Neural progenitor cell (in vitro differentiated cells): ENCODE data around the gene OSBPL1A. TPM values are rescaled to one million over a fixed set of nuclear protein-coding genes. Genes with fewer than 3 reads are reported as not detected.

ENCODE experiments used
- DNase-seq: peaks from one replicate; pipeline ENCODE4 v3.0.0-alpha.2; 2016; ENCODE audit warnings: low spot score
- H2AFZ ChIP-seq: fragments of 200-600 bp; sonication (generic); replicated peaks from 2 replicates; pipeline ENCODE4 v1.6.1; 2016; ENCODE audit warnings: antibody characterized with exemption
- H3F3A ChIP-seq: fragments of 200-600 bp; sonication (generic); 2 replicates; pipeline ENCODE4 v1.6.1; 2016; ENCODE audit warnings: antibody characterized with exemption, low read depth
- H3K27ac ChIP-seq: fragments of 200-600 bp; sonication (generic); 2 replicates; pipeline ENCODE4 v1.5.1; 2016; ENCODE audit warnings: mild to moderate bottlenecking
- H3K27me3 ChIP-seq: fragments of 200-600 bp; sonication (generic); 2 replicates; pipeline ENCODE4 v1.6.1; 2016; ENCODE audit warnings: mild to moderate bottlenecking, moderate library complexity
- H3K36me3 ChIP-seq: fragments of 200-600 bp; sonication (generic); 2 replicates; pipeline ENCODE4 v1.5.1; 2016
- H3K4me1 ChIP-seq: fragments of 200-600 bp; sonication (generic); 2 replicates; pipeline ENCODE4 v1.6.1; 2016; ENCODE audit warnings: mixed run types
- H3K4me2 ChIP-seq: fragments of 200-600 bp; sonication (generic); 2 replicates; pipeline ENCODE4 v1.6.1; 2016
- H3K4me3 ChIP-seq: fragments of 200-600 bp; sonication (generic); 2 replicates; pipeline ENCODE4 v1.5.1; 2016
- H3K79me2 ChIP-seq: fragments of 200-600 bp; sonication (generic); 2 replicates; pipeline ENCODE4 v1.6.1; 2016; ENCODE audit warnings: low read depth
- H3K9ac ChIP-seq: fragments of 200-600 bp; sonication (generic); 2 replicates; pipeline ENCODE4 v1.6.1; 2016
- H3K9me3 ChIP-seq: fragments of 200-600 bp; sonication (generic); 2 replicates; pipeline ENCODE4 v1.5.1; 2016; ENCODE audit warnings: low read depth
- H4K20me1 ChIP-seq: fragments of 200-600 bp; sonication (generic); 2 replicates; pipeline ENCODE4 v1.6.1; 2016; ENCODE audit warnings: low read depth
- H3K27ac Mint-ChIP-seq: 3 replicates; pipeline ENCODE4 v1.8.0; 2021; ENCODE audit warnings: mixed read lengths
- H3K27me3 Mint-ChIP-seq: 2 replicates; pipeline ENCODE4 v1.8.0; 2022; ENCODE audit warnings: low read depth, mild to moderate bottlenecking, inconsistent platforms, moderate library complexity, mixed read lengths; ENCODE audit not compliant: insufficient read depth
- H3K36me3 Mint-ChIP-seq: 3 replicates; pipeline ENCODE4 v1.8.0; 2021; ENCODE audit warnings: mixed read lengths
- H3K4me1 Mint-ChIP-seq: 3 replicates; pipeline ENCODE4 v1.8.0; 2021; ENCODE audit warnings: mixed read lengths
- H3K4me3 Mint-ChIP-seq: 3 replicates; pipeline ENCODE4 v1.8.0; 2021; ENCODE audit warnings: mild to moderate bottlenecking, moderate library complexity, mixed read lengths
- H3K9me3 Mint-ChIP-seq: 3 replicates; pipeline ENCODE4 v1.8.0; 2020; ENCODE audit warnings: mixed read lengths
- CTCF ChIP-seq: fragments of 200-600 bp; sonication (generic); IDR thresholded peaks from 2 replicates; pipeline ENCODE4 v1.5.1; 2017; ENCODE audit warnings: antibody characterized with exemption, mild to moderate bottlenecking
- EZH2 ChIP-seq: fragments of 200-600 bp; sonication (generic); IDR thresholded peaks from 2 replicates; pipeline ENCODE4 v1.6.1; 2017; ENCODE audit warnings: antibody characterized with exemption, mild to moderate bottlenecking, moderate library complexity
- EZH2phosphoT487 ChIP-seq: fragments of 200-600 bp; sonication (generic); IDR thresholded peaks from 2 replicates; pipeline ENCODE4 v1.6.1; 2017; ENCODE audit warnings: antibody characterized with exemption
- total RNA-seq: library from RNA; depleted of rRNA; stranded (reverse); fragments of >200 nt; gene quantifications from 2 replicates; pipeline ENCODE4 v1.2.3, GENCODE V29; 2015; ENCODE audit warnings: low replicate concordance

OSBPL1A gene
- total RNA-seq, 1 donor from 2014 or later = 75.0 TPM

- Histone ChIP-seq H3K79me2 (no peaks in the 10 kb centered on the region), H3K36me3 (peaks cover 41% of the 10 kb centered on the region), H3K9me3 (no peaks in the 10 kb centered on the region), H3K9ac (no peak overlapping the region), H3K27ac (no peak overlapping the region), H3K4me2 (no peak overlapping the region), H2AFZ (no peak overlapping the region), H4K20me1 (no peaks in the 10 kb centered on the region), H3K4me1 (no peaks in the 10 kb centered on the region), H3F3A (no peaks in the 10 kb centered on the region), H3K27me3 (no peaks in the 10 kb centered on the region), H3K4me3 (no peak overlapping the region)
- H3K4me1 Mint-ChIP-seq = no peaks in the 10 kb centered on the region
- no peaks in the 10 kb centered on the region for H3K27me3 Mint-ChIP-seq
- no peak overlapping the region for H3K4me3 Mint-ChIP-seq
- peaks cover 25% of the 10 kb centered on the region for H3K36me3 Mint-ChIP-seq
- H3K27ac Mint-ChIP-seq = no peak overlapping the region
- H3K9me3 Mint-ChIP-seq = no peaks in the 10 kb centered on the region
- DNase-seq = no peak
- TF ChIP-seq EZH2 = no peak
- TF ChIP-seq CTCF = no peak
- TF ChIP-seq EZH2phosphoT487 = no peak
Measured at GRCh38 chr18:24443870-24444269, 46.2 kb upstream of the OSBPL1A start.

- Histone ChIP-seq H3K36me3 (peaks cover 38% of the 10 kb centered on the region), H3K27ac (no peak overlapping the region), H3K27me3 (no peaks in the 10 kb centered on the region), H3K4me1 (no peaks in the 10 kb centered on the region), H2AFZ (no peak overlapping the region), H3K4me2 (no peak overlapping the region), H4K20me1 (no peaks in the 10 kb centered on the region), H3K4me3 (no peak overlapping the region), H3K9ac (no peak overlapping the region), H3F3A (no peaks in the 10 kb centered on the region), H3K79me2 (no peaks in the 10 kb centered on the region), H3K9me3 (no peaks in the 10 kb centered on the region)
- no peak for TF ChIP-seq CTCF
- no peak for TF ChIP-seq EZH2
- TF ChIP-seq EZH2phosphoT487 = no peak
- Mint-ChIP-seq H3K9me3 (no peaks in the 10 kb centered on the region), H3K4me3 (no peak overlapping the region), H3K36me3 (peaks cover 39% of the 10 kb centered on the region), H3K27me3 (peaks cover 2% of the 10 kb centered on the region), H3K27ac (no peak overlapping the region), H3K4me1 (no peaks in the 10 kb centered on the region)
- no peak for DNase-seq
Measured at GRCh38 chr18:24436939-24437338, 39.3 kb upstream of the OSBPL1A start.

- no peak for TF ChIP-seq EZH2phosphoT487
- no peak for TF ChIP-seq CTCF
- TF ChIP-seq EZH2 = no peak
- no peaks in the 10 kb centered on the region for H3K9me3 ChIP-seq
- no peak overlapping the region for H3K27ac Mint-ChIP-seq
Measured at GRCh38 chr18:24432618-24433017, 35.0 kb upstream of the OSBPL1A start.

More at GRCh38 chr18:24432618-24433017, 35.0 kb upstream of the OSBPL1A start:
- H3K4me3 ChIP-seq = no peak overlapping the region
- H3K36me3 ChIP-seq = peaks cover 26% of the 10 kb centered on the region
- no peak for DNase-seq
- H3K4me2 ChIP-seq = no peak overlapping the region
- no peaks in the 10 kb centered on the region for H3K9me3 Mint-ChIP-seq
- no peaks in the 10 kb centered on the region for H3F3A ChIP-seq
- H3K4me3 Mint-ChIP-seq = no peak overlapping the region
- no peak overlapping the region for H2AFZ ChIP-seq
- peaks cover 12% of the 10 kb centered on the region for H3K4me1 Mint-ChIP-seq
- H3K79me2 ChIP-seq = peaks cover 22% of the 10 kb centered on the region
- H3K4me1 ChIP-seq = peaks cover 10% of the 10 kb centered on the region
- H3K27ac ChIP-seq = no peak overlapping the region
- H3K27me3 ChIP-seq = no peaks in the 10 kb centered on the region
- H3K36me3 Mint-ChIP-seq = peaks cover 32% of the 10 kb centered on the region
- H3K9ac ChIP-seq = no peak overlapping the region
- H4K20me1 ChIP-seq = no peaks in the 10 kb centered on the region
- H3K27me3 Mint-ChIP-seq = peaks cover 2% of the 10 kb centered on the region
